HG02642 (cell line): ENCODE measurements around the gene SLC9A8.

ENCODE experiments used
- ATAC-seq: cut with Tn5 transposase; IDR thresholded peaks from one replicate; pipeline ENCODE4 v1.9.1; 2021; ENCODE audit warnings: mild to moderate bottlenecking; ENCODE audit not compliant: unreplicated experiment, poor library complexity

SLC9A8 gene

GRCh38 chr20:49868964-49869363 lies 56.3 kb downstream of the SLC9A8 start:
- no peak for ATAC-seq

GRCh38 chr20:49870261-49870660 lies 57.6 kb downstream of the SLC9A8 start:
- ATAC-seq, result no peak

GRCh38 chr20:49871391-49871948 lies 58.8 kb downstream of the SLC9A8 start:
- no peak for ATAC-seq

GRCh38 chr20:49872056-49872455 lies 59.4 kb downstream of the SLC9A8 start:
- no peak for ATAC-seq

- no peak for ATAC-seq
These were observed 62.1 kb downstream of the SLC9A8 start for GRCh38 chr20:49874696-49875095.

GRCh38 chr20:49877386-49877921 lies 64.8 kb downstream of the SLC9A8 start:
- ATAC-seq, result no peak

GRCh38 chr20:49878977-49879376 lies 66.3 kb downstream of the SLC9A8 start:
- no peak for ATAC-seq

- ATAC-seq, result no peak
These were observed 67.5 kb downstream of the SLC9A8 start for GRCh38 chr20:49880177-49880576.

- no peak for ATAC-seq
These were observed 68.3 kb downstream of the SLC9A8 start for GRCh38 chr20:49880724-49881445.

- no peak for ATAC-seq
These were observed 69.7 kb downstream of the SLC9A8 start for GRCh38 chr20:49882171-49882970.

DNA sequence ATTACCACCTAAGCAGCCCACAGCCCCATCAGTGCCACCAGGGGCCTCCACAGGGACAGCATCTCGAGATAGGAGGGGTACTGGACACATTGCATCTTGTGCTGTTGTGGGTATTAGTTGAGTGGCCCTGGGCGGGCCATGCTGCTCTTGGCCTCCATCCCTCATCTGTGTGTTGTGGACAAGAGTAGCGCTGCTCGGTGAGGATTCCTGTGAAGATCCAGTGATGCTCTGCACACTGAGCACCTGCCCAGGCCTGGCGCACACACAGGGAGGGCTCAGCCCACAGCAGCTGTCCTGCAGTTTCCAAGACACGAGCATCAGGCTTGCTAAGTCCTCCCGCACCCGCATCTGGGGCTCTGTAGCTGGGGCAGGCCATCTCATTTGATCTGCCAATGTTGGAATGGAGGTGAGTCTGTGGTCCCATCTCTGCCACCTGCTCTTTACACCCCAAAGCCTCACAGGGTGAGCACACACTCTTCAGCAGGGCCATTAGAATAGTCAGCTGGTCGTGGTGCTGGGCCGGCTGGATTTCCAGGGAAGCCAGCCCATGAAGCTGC lies 70.7 kb downstream of the SLC9A8 start:
- ATAC-seq, result no peak

- ATAC-seq, result no peak
These were observed 73.1 kb downstream of the SLC9A8 start for GRCh38 chr20:49885558-49886332.

DNA sequence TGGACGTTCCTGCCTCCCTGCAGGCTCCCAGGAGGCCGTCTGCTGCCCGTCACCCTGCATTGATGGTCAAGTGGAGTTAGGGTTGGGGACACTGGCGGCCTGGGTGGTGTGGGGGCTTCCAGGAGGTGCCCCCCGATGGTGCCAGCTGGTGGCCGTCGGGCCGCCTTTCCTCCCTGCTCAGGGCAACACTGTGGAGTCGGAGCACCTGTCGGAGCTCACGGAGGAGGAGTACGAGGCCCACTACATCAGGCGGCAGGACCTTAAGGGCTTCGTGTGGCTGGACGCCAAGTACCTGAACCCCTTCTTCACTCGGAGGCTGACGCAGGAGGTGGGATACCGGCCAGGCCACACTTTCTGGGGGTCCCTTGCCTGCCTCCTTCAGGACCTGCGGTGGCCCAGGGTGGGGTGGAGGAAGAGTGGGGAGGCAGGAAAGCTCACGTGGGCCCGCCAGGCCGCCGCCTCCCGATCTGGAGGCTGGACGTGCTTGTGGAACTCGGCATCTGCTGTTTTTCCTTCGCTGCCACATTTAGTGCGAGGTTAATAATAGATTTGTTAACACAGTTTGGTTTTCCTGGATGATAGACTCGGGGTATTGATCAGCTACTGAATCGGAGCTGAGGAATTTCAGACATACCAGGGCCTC lies 74.1 kb downstream of the SLC9A8 start:
- no peak for ATAC-seq

DNA sequence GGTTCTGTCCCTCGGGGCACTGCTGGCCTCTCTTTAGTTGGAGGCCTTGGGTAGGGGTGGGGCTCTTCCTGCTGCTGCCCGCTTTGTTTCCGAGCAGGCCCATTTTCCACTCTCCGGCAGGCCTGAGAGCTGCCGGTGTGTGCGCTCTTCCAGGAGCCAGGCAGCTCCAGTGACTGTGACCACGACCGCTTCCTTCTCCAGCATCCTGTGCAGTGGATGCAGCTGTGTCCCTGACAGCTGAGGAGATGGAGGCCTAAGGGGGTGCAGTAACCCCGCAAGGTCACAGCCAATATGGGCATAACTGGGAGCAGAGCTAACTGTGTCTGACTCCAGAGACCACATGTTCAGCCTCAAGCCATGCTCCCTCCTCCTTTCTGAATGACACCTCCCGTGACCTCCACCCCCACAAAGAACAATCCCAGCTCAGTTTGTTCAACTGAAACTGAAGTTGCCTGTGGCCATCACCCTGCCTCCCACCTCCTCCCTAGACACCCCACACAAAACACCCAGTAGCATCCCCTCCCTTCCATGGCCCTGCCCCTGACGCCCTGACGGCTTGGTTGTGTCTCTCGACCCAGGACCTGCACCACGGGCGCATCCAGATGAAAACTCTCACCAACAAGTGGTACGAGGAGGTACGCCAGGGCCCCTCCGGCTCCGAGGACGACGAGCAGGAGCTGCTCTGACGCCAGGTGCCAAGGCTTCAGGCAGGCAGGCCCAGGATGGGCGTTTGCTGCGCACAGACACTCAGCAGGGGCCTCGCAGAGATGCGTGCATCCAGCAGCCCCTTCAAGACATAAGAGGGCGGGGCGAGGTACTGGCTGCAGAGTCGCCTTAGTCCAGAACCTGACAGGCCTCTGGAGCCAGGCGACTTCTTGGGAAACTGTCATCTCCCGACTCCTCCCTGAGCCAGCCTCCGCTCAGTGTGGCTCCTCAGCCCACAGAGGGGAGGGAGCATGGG lies 74.9 kb downstream of the SLC9A8 start:
- ATAC-seq, result no peak

GRCh38 chr20:49888212-49889000 lies 75.8 kb downstream of the SLC9A8 start:
- ATAC-seq, result no peak

DNA sequence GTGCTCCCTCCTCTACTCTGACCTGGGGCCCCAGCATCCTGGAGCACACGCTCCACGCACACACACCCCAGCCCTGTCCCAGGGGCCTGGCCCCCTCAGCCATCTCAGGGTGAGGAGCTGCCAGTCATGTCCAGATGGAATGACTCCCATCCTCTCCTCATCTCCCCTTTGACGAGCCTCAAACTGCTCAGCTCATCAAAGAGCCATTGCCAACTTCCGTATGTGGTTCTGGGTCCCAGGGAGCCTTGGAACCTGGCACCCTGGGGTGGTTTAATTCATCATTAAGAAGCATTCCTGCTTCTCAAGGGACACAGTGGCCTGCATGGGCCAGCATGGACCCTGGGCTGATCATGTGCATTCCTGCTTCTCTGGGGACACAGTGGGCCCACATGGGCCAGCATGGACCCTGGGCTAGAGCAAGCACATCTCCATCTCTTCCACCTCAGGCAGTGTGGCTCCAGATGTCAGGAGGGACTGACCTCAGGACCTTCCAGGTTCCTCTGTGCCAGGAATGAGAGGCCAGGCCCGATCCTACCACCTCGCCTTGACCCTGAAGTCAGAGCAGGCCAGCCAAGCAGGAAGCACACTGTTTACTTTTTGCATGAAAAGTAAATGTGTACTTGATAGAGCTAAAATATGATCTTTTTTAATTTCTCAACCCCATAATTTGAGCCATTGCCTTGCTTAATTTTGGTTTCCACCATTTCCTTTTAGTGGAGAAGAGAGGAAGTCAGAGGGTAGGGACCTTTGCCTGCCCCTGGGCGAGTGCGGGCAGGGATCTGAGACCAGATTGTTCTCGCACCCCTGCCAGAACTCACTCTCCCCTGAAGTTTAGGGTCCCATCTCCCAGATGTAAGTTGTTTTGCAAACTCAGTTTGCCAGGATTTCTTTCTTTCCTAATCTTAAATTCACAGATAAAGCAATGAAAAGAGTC lies 76.6 kb downstream of the SLC9A8 start:
- ATAC-seq, result no peak

DNA sequence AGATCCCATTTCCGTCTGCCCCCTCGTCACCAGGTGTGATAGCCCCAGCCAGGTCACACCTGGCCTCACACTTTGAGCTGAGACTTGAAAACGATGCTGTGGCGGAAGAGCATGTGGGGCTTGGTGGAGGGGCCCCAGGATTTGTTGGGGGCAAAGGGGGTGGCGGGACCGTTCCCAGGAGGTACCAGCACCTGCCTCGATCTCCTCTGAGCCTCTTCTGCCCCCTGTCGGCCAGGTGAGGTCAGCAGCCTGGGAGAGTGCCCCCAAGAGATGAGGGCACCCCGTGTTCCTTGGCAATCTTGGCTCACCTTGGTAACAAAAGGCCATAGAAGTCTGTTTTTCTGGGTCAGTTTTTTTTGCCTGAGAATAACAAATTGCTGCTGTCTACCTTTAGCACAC lies 77.3 kb downstream of the SLC9A8 start:
- ATAC-seq, result no peak
